Measurements from ENCODE around the gene ANKRD40CL. TPM values are rescaled to one million over a fixed set of nuclear protein-coding genes. Genes with fewer than 3 reads are reported as not detected.

Gene ANKRD40CL
- total RNA-seq, 4 donors from 2014 or later, result not detected

GRCh38 chr17:50719144-50719923 lies 48.0 kb downstream of the ANKRD40CL start, which contains the start of gene LUC7L3:
TSS of gene LUC7L3 (plus strand) at chr17:50719603. CDS start at chr17:50719733, 130 bp downstream.
- H3K27ac ChIP-seq, result peak within 1 kb of the TSS; percentile 97 to 100 (median 98)
- WGBS, 2 donors, result 3 to 6% methylated on average over 18 to 48 of the region's 76 CpGs
- H3K9me3 ChIP-seq, result no peaks in the 10 kb centered on the region
- no peaks in the 10 kb centered on the region for H3K36me3 ChIP-seq
- DNase-seq (ENCODE audit: low spot score in 2 of 2), result peak; percentile 87 to 89
- peak within 1 kb of the TSS; percentile 85 to 97 (median 92) for H3K4me3 ChIP-seq
- H3K27me3 ChIP-seq, result no peaks in the 10 kb centered on the region
- H3K4me1 ChIP-seq, result peaks cover 0 to 32% (median 19%) of the 10 kb centered on the region in 4 donors
- TF ChIP-seq, protein P1, sequence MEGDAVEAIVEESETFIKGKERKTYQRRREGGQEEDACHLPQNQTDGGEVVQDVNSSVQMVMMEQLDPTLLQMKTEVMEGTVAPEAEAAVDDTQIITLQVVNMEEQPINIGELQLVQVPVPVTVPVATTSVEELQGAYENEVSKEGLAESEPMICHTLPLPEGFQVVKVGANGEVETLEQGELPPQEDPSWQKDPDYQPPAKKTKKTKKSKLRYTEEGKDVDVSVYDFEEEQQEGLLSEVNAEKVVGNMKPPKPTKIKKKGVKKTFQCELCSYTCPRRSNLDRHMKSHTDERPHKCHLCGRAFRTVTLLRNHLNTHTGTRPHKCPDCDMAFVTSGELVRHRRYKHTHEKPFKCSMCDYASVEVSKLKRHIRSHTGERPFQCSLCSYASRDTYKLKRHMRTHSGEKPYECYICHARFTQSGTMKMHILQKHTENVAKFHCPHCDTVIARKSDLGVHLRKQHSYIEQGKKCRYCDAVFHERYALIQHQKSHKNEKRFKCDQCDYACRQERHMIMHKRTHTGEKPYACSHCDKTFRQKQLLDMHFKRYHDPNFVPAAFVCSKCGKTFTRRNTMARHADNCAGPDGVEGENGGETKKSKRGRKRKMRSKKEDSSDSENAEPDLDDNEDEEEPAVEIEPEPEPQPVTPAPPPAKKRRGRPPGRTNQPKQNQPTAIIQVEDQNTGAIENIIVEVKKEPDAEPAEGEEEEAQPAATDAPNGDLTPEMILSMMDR (IDR thresholded peaks at IDR 0.05), result peak in 1 of 5 experiments; percentile 56
- TF ChIP-seq POLR2A (IDR thresholded peaks at IDR 0.05), result peak; percentile 63 to 89
- peak; percentile 42 to 97 for TF ChIP-seq EP300 (IDR thresholded peaks at IDR 0.05)

- H3K9me3 ChIP-seq, result no peaks in the 10 kb centered on the region
- no peak for TF ChIP-seq POLR2A (IDR thresholded peaks at IDR 0.05)
- no peak for TF ChIP-seq EP300 (IDR thresholded peaks at IDR 0.05)
- TF ChIP-seq, protein P1 (IDR thresholded peaks at IDR 0.05), result no peak
- 91 to 97% methylated on average over 3 of the region's 3 CpGs for WGBS, 2 donors
Observed at GRCh38 chr17:50715471-50715870, 51.8 kb downstream of the ANKRD40CL start.

DNA sequence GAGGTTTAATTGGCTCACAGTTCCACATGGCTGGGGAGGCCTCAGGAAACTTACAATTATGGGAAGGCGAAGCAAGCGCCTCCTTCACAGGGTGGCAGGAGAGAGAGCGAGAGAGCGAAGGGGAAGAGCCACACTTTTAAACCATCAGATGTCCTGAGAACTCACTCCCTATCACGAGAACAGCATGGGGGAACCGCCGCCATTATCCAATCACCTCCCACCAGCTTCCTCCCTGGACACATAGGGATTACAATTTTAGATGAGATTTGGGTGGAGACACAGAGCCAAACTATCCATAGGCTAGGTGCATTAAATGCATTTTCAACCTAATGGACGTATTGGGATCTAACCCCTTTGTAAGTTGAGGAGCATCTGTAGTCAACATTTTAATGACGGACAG lies 54.7 kb downstream of the ANKRD40CL start:
- 73 to 78% methylated on average over 9 of the region's 9 CpGs for WGBS, 2 donors
- Histone ChIP-seq H3K4me1 (peaks cover 0 to 22% (median 12%) of the 10 kb centered on the region in 4 donors), H3K27ac (no peak overlapping the region), H3K4me3 (no peak overlapping the region), H3K27me3 (no peaks in the 10 kb centered on the region), H3K36me3 (no peaks in the 10 kb centered on the region), H3K9me3 (no peaks in the 10 kb centered on the region)
- no peak for DNase-seq (ENCODE audit: low spot score in 2 of 2)
- TF ChIP-seq POLR2A (IDR thresholded peaks at IDR 0.05), result no peak
- TF ChIP-seq, protein P1 (IDR thresholded peaks at IDR 0.05), result no peak
- TF ChIP-seq EP300 (IDR thresholded peaks at IDR 0.05), result no peak

More at GRCh38 chr17:50715471-50715870, 51.8 kb downstream of the ANKRD40CL start:
- H3K36me3 ChIP-seq, result no peaks in the 10 kb centered on the region
- no peak for DNase-seq (ENCODE audit: low spot score in 2 of 2)
- no peak overlapping the region for H3K4me3 ChIP-seq
- H3K27ac ChIP-seq, result no peak overlapping the region
- H3K27me3 ChIP-seq, result no peaks in the 10 kb centered on the region
- peaks cover 0 to 3% (median 0%) of the 10 kb centered on the region in 4 donors for H3K4me1 ChIP-seq

Small RNA genes within 50 kb of the gene (small RNA-seq; reads per million reads assigned to genes)
- not detected for gene AC005921.1
- gene MIR8059, result not detected

Other genes starting within 250 kb of the ANKRD40CL start
- under 1 TPM in 2 of 4 donors, not detected in 2; 0.22 to 0.42 TPM for gene EPN3, start 234.8 kb downstream of the ANKRD40CL start, total RNA-seq
- gene SPATA20, start 220.3 kb downstream of the ANKRD40CL start, total RNA-seq, result 100 to 1,000 TPM in 1 of 4 donors, 10 to 100 TPM in 3; 80.8 to 151 (median 89.6) TPM
- 1 to 10 TPM in 1 of 4 donors, under 1 TPM in 1, not detected in 2; 0.21 to 2.2 TPM for gene CACNA1G, start 206.8 kb downstream of the ANKRD40CL start, total RNA-seq
- gene ABCC3, start 132.6 kb downstream of the ANKRD40CL start, total RNA-seq, result 10 to 100 TPM in 1 of 4 donors, 1 to 10 TPM in 3; 1.5 to 19.2 (median 7.3) TPM
- gene ANKRD40, start 59.6 kb downstream of the ANKRD40CL start, total RNA-seq, result 10 to 100 TPM; 48.0 to 80.6 (median 55.0) TPM
- 100 to 1,000 TPM in 3 of 4 donors, 10 to 100 TPM in 1; 80.8 to 114 (median 105) TPM for gene LUC7L3, start 47.9 kb downstream of the ANKRD40CL start, total RNA-seq
- 1 to 10 TPM in 3 of 4 donors, not detected in 1; 1.0 to 2.2 (median 1.2) TPM for gene WFIKKN2, start 68.1 kb upstream of the ANKRD40CL start, total RNA-seq
- 100 to 1,000 TPM in 1 of 4 donors, 10 to 100 TPM in 3; 48.6 to 142 (median 81.3) TPM for gene TOB1, start 98.8 kb upstream of the ANKRD40CL start, total RNA-seq

All from tibial nerve (tissue), 4 donors.